ENCODE measurements around the gene GAGE12J. TPM values are rescaled to one million over a fixed set of nuclear protein-coding genes. Genes with fewer than 3 reads are reported as not detected.
"Not testable (repeated sequence)": the region's sequence is repeated elsewhere in the genome, so short reads cannot be mapped to it uniquely, and the experiment has no call there.

Gene GAGE12J
- polyA plus RNA-seq, 4 donors: not detected

GRCh38 chrX:49322266-49322665 is 429 bp downstream of the GAGE12J start:
- not testable (repeated sequence) for H3K9me3 ChIP-seq (ENCODE audit: control insufficient read depth in 2 of 2, insufficient read depth in 1 of 2, low read depth in 1 of 2, low read length in 1 of 2); DNase-seq; H3K27ac ChIP-seq (ENCODE audit: low read depth in 1 of 3, low read length in 2 of 3); H3K4me1 ChIP-seq (ENCODE audit: control insufficient read depth in 3 of 3, insufficient read depth in 2 of 3, low read depth in 1 of 3, low read length in 2 of 3); H3K36me3 ChIP-seq (ENCODE audit: control insufficient read depth in 3 of 3, insufficient read depth in 2 of 3, low read depth in 1 of 3, low read length in 3 of 3); H3K4me3 ChIP-seq (ENCODE audit: low read depth in 1 of 3, low read length in 3 of 3); H3K27me3 ChIP-seq (ENCODE audit: control insufficient read depth in 3 of 3, insufficient read depth in 3 of 3, low read length in 3 of 3); FAIRE-seq
- WGBS, 3 donors: 80% methylated on average over 1 of the region's 27 CpGs; no CpG with 5 or more reads in 2 of the 3 donors

- DNase-seq; H3K27ac ChIP-seq (ENCODE audit: low read depth in 1 of 3, low read length in 2 of 3); H3K9me3 ChIP-seq (ENCODE audit: control insufficient read depth in 2 of 2, insufficient read depth in 1 of 2, low read depth in 1 of 2, low read length in 1 of 2); H3K4me1 ChIP-seq (ENCODE audit: control insufficient read depth in 3 of 3, insufficient read depth in 2 of 3, low read depth in 1 of 3, low read length in 2 of 3); H3K4me3 ChIP-seq (ENCODE audit: low read depth in 1 of 3, low read length in 3 of 3); H3K36me3 ChIP-seq (ENCODE audit: control insufficient read depth in 3 of 3, insufficient read depth in 2 of 3, low read depth in 1 of 3, low read length in 3 of 3); H3K27me3 ChIP-seq (ENCODE audit: control insufficient read depth in 3 of 3, insufficient read depth in 3 of 3, low read length in 3 of 3); FAIRE-seq: not testable (repeated sequence)
- 100% methylated on average over 1 of the region's 7 CpGs; no CpG with 5 or more reads in 2 of the 3 donors for WGBS, 3 donors
Measured at GRCh38 chrX:49323735-49324134, 1.9 kb downstream of the GAGE12J start.

GRCh38 chrX:49330421-49330820 is 8.6 kb downstream of the GAGE12J start:
- H3K9me3 ChIP-seq (ENCODE audit: control insufficient read depth in 2 of 2, insufficient read depth in 1 of 2, low read depth in 1 of 2, low read length in 1 of 2); H3K36me3 ChIP-seq (ENCODE audit: control insufficient read depth in 3 of 3, insufficient read depth in 2 of 3, low read depth in 1 of 3, low read length in 3 of 3); FAIRE-seq; H3K27me3 ChIP-seq (ENCODE audit: control insufficient read depth in 3 of 3, insufficient read depth in 3 of 3, low read length in 3 of 3); H3K4me3 ChIP-seq (ENCODE audit: low read depth in 1 of 3, low read length in 3 of 3); DNase-seq; H3K27ac ChIP-seq (ENCODE audit: low read depth in 1 of 3, low read length in 2 of 3); H3K4me1 ChIP-seq (ENCODE audit: control insufficient read depth in 3 of 3, insufficient read depth in 2 of 3, low read depth in 1 of 3, low read length in 2 of 3): not testable (repeated sequence)
- WGBS, 3 donors: 86 to 92% (median 91%) methylated on average over 3 of the region's 11 CpGs

GRCh38 chrX:49331282-49331681 is 9.4 kb downstream of the GAGE12J start, which contains the start of gene GAGE13:
TSS of gene GAGE13 (plus strand) at chrX:49331582. CDS start at chrX:49332738, 1,156 bp downstream.
- H3K27ac ChIP-seq (ENCODE audit: low read depth in 1 of 3, low read length in 2 of 3); H3K9me3 ChIP-seq (ENCODE audit: control insufficient read depth in 2 of 2, insufficient read depth in 1 of 2, low read depth in 1 of 2, low read length in 1 of 2); H3K36me3 ChIP-seq (ENCODE audit: control insufficient read depth in 3 of 3, insufficient read depth in 2 of 3, low read depth in 1 of 3, low read length in 3 of 3); H3K4me3 ChIP-seq (ENCODE audit: low read depth in 1 of 3, low read length in 3 of 3); FAIRE-seq; H3K4me1 ChIP-seq (ENCODE audit: control insufficient read depth in 3 of 3, insufficient read depth in 2 of 3, low read depth in 1 of 3, low read length in 2 of 3); H3K27me3 ChIP-seq (ENCODE audit: control insufficient read depth in 3 of 3, insufficient read depth in 3 of 3, low read length in 3 of 3); DNase-seq: not testable (repeated sequence)
- WGBS, 3 donors: no CpG with 5 or more reads among the region's 16 CpGs

- WGBS, 3 donors: no CpG with 5 or more reads among the region's 26 CpGs
- FAIRE-seq; H3K4me3 ChIP-seq (ENCODE audit: low read depth in 1 of 3, low read length in 3 of 3); H3K4me1 ChIP-seq (ENCODE audit: control insufficient read depth in 3 of 3, insufficient read depth in 2 of 3, low read depth in 1 of 3, low read length in 2 of 3); H3K27me3 ChIP-seq (ENCODE audit: control insufficient read depth in 3 of 3, insufficient read depth in 3 of 3, low read length in 3 of 3); H3K9me3 ChIP-seq (ENCODE audit: control insufficient read depth in 2 of 2, insufficient read depth in 1 of 2, low read depth in 1 of 2, low read length in 1 of 2); H3K27ac ChIP-seq (ENCODE audit: low read depth in 1 of 3, low read length in 2 of 3); DNase-seq; H3K36me3 ChIP-seq (ENCODE audit: control insufficient read depth in 3 of 3, insufficient read depth in 2 of 3, low read depth in 1 of 3, low read length in 3 of 3): not testable (repeated sequence)
Measured at GRCh38 chrX:49331841-49332240, 10.0 kb downstream of the GAGE12J start.

GRCh38 chrX:49341449-49341848 is 19.6 kb downstream of the GAGE12J start:
- not testable (repeated sequence) for H3K27ac ChIP-seq (ENCODE audit: low read depth in 1 of 3, low read length in 2 of 3); DNase-seq; H3K4me1 ChIP-seq (ENCODE audit: control insufficient read depth in 3 of 3, insufficient read depth in 2 of 3, low read depth in 1 of 3, low read length in 2 of 3); H3K27me3 ChIP-seq (ENCODE audit: control insufficient read depth in 3 of 3, insufficient read depth in 3 of 3, low read length in 3 of 3); H3K4me3 ChIP-seq (ENCODE audit: low read depth in 1 of 3, low read length in 3 of 3); H3K9me3 ChIP-seq (ENCODE audit: control insufficient read depth in 2 of 2, insufficient read depth in 1 of 2, low read depth in 1 of 2, low read length in 1 of 2); FAIRE-seq; H3K36me3 ChIP-seq (ENCODE audit: control insufficient read depth in 3 of 3, insufficient read depth in 2 of 3, low read depth in 1 of 3, low read length in 3 of 3)
- WGBS, 3 donors: 95 to 98% (median 96%) methylated on average over 7 to 14 of the region's 24 CpGs

GRCh38 chrX:49344496-49345175 is 22.8 kb downstream of the GAGE12J start:
- not testable (repeated sequence) for DNase-seq; H3K27me3 ChIP-seq (ENCODE audit: control insufficient read depth in 3 of 3, insufficient read depth in 3 of 3, low read length in 3 of 3); H3K9me3 ChIP-seq (ENCODE audit: control insufficient read depth in 2 of 2, insufficient read depth in 1 of 2, low read depth in 1 of 2, low read length in 1 of 2); H3K36me3 ChIP-seq (ENCODE audit: control insufficient read depth in 3 of 3, insufficient read depth in 2 of 3, low read depth in 1 of 3, low read length in 3 of 3); H3K4me3 ChIP-seq (ENCODE audit: low read depth in 1 of 3, low read length in 3 of 3); H3K4me1 ChIP-seq (ENCODE audit: control insufficient read depth in 3 of 3, insufficient read depth in 2 of 3, low read depth in 1 of 3, low read length in 2 of 3); FAIRE-seq; H3K27ac ChIP-seq (ENCODE audit: low read depth in 1 of 3, low read length in 2 of 3)
- WGBS, 3 donors: 70 to 77% (median 76%) methylated on average over 11 of the region's 15 CpGs

GRCh38 chrX:49345402-49345801 is 23.6 kb downstream of the GAGE12J start:
- not testable (repeated sequence) for DNase-seq; H3K4me1 ChIP-seq (ENCODE audit: control insufficient read depth in 3 of 3, insufficient read depth in 2 of 3, low read depth in 1 of 3, low read length in 2 of 3); H3K4me3 ChIP-seq (ENCODE audit: low read depth in 1 of 3, low read length in 3 of 3); H3K36me3 ChIP-seq (ENCODE audit: control insufficient read depth in 3 of 3, insufficient read depth in 2 of 3, low read depth in 1 of 3, low read length in 3 of 3); H3K27me3 ChIP-seq (ENCODE audit: control insufficient read depth in 3 of 3, insufficient read depth in 3 of 3, low read length in 3 of 3); H3K27ac ChIP-seq (ENCODE audit: low read depth in 1 of 3, low read length in 2 of 3); H3K9me3 ChIP-seq (ENCODE audit: control insufficient read depth in 2 of 2, insufficient read depth in 1 of 2, low read depth in 1 of 2, low read length in 1 of 2); FAIRE-seq
- 82 to 95% (median 86%) methylated on average over 5 to 6 of the region's 10 CpGs for WGBS, 3 donors

GRCh38 chrX:49346150-49346549 is 24.3 kb downstream of the GAGE12J start:
- not testable (repeated sequence) for DNase-seq; H3K9me3 ChIP-seq (ENCODE audit: control insufficient read depth in 2 of 2, insufficient read depth in 1 of 2, low read depth in 1 of 2, low read length in 1 of 2)

More at GRCh38 chrX:49346150-49346549, 24.3 kb downstream of the GAGE12J start:
- FAIRE-seq; H3K4me1 ChIP-seq (ENCODE audit: control insufficient read depth in 3 of 3, insufficient read depth in 2 of 3, low read depth in 1 of 3, low read length in 2 of 3); H3K27me3 ChIP-seq (ENCODE audit: control insufficient read depth in 3 of 3, insufficient read depth in 3 of 3, low read length in 3 of 3); H3K4me3 ChIP-seq (ENCODE audit: low read depth in 1 of 3, low read length in 3 of 3); H3K27ac ChIP-seq (ENCODE audit: low read depth in 1 of 3, low read length in 2 of 3); H3K36me3 ChIP-seq (ENCODE audit: control insufficient read depth in 3 of 3, insufficient read depth in 2 of 3, low read depth in 1 of 3, low read length in 3 of 3): not testable (repeated sequence)
- WGBS, 3 donors: 86 to 87% (median 86%) methylated on average over 7 of the region's 11 CpGs
